Neural crest cell (in vitro differentiated cells): Measurements from ENCODE around the gene FANK1. TPM values are rescaled to one million over a fixed set of nuclear protein-coding genes. Genes with fewer than 3 reads are reported as not detected.
"Not testable (repeated sequence)": the region's sequence is repeated elsewhere in the genome, so short reads cannot be mapped to it uniquely, and the experiment has no call there.

Experiments used
- DNase-seq: peaks from one replicate; pipeline ENCODE4 v3.0.0; 2021; ENCODE audit warnings: low read depth, mixed read lengths, low spot score
- H3K27ac Mint-ChIP-seq: one replicate; pipeline ENCODE4 v1.8.0; 2021; ENCODE audit warnings: mild to moderate bottlenecking, mixed read lengths; ENCODE audit not compliant: unreplicated experiment
- H3K27me3 Mint-ChIP-seq: 2 replicates; pipeline ENCODE4 v1.8.0; 2021; ENCODE audit warnings: low read depth, mild to moderate bottlenecking, mixed read lengths
- H3K36me3 Mint-ChIP-seq: 2 replicates; pipeline ENCODE4 v1.8.0; 2021; ENCODE audit warnings: low read depth, mild to moderate bottlenecking, mixed read lengths
- H3K4me1 Mint-ChIP-seq: 2 replicates; pipeline ENCODE4 v1.8.0; 2021; ENCODE audit warnings: mixed read lengths
- H3K4me3 Mint-ChIP-seq: one replicate; pipeline ENCODE4 v1.8.0; 2021; ENCODE audit warnings: mild to moderate bottlenecking, mixed read lengths
- H3K9me3 Mint-ChIP-seq: 2 replicates; pipeline ENCODE4 v1.8.0; 2021; ENCODE audit warnings: mixed read lengths
- CTCF ChIP-seq: fragments of 200-600 bp; sonication (generic); conservative IDR thresholded peaks from 2 replicates; pipeline ENCODE4 v1.5.0; 2021; ENCODE audit warnings: antibody characterized with exemption, mild to moderate bottlenecking
- long read RNA-seq: library from polyadenylated mRNA; unstranded; transcript quantifications from one replicate; pipeline ENCODE4 v2.0.0, GENCODE V29; 2020
- total RNA-seq: library from RNA; stranded (reverse); gene quantifications from 2 replicates; pipeline ENCODE4 v1.2.1, GENCODE V29; 2021

The FANK1 gene
- total RNA-seq = 2.4 and 5.0 TPM in 2 replicates
- long read RNA-seq, partial matches to known transcripts = 1 of 2 reads
- long read RNA-seq, other reads (novel, unspliced or antisense) = 1 of 2 reads

- peak within 1 kb of the TSS; percentile 89 for H3K27ac Mint-ChIP-seq
- H3K4me1 Mint-ChIP-seq = peaks cover 20% of the 10 kb centered on the region
- DNase-seq = peak; percentile 89
- H3K36me3 Mint-ChIP-seq, H3K9me3 Mint-ChIP-seq, H3K27me3 Mint-ChIP-seq: not testable (repeated sequence)
- H3K4me3 Mint-ChIP-seq = peak within 1 kb of the TSS; percentile 93
Observed at GRCh38 chr10:125896088-125896934, at the start of gene FANK1. Gene FANK1 (plus strand): TSS chr10:125896564. CDS start chr10:125896643, 79 bp downstream.

- TF ChIP-seq CTCF = no peak
- no peak overlapping the region for H3K27ac Mint-ChIP-seq
Observed at GRCh38 chr10:125846894-125847293, 49.5 kb upstream of the FANK1 start.

GRCh38 chr10:125848371-125848770, 48.0 kb upstream of the FANK1 start:
- Mint-ChIP-seq H3K4me1 (no peaks in the 10 kb centered on the region), H3K36me3 (peaks cover 19% of the 10 kb centered on the region), H3K9me3 (no peaks in the 10 kb centered on the region), H3K27me3 (no peaks in the 10 kb centered on the region), H3K4me3 (no peak overlapping the region), H3K27ac (no peak overlapping the region)
- DNase-seq = no peak
- TF ChIP-seq CTCF = no peak

More at GRCh38 chr10:125846894-125847293, 49.5 kb upstream of the FANK1 start:
- Mint-ChIP-seq H3K27me3 (no peaks in the 10 kb centered on the region), H3K4me1 (no peaks in the 10 kb centered on the region), H3K36me3 (peaks cover 19% of the 10 kb centered on the region), H3K4me3 (no peak overlapping the region), H3K9me3 (no peaks in the 10 kb centered on the region)
- no peak for DNase-seq

- H3K36me3 Mint-ChIP-seq = peaks cover 19% of the 10 kb centered on the region
- no peaks in the 10 kb centered on the region for H3K27me3 Mint-ChIP-seq
- no peak overlapping the region for H3K27ac Mint-ChIP-seq
Observed at GRCh38 chr10:125848857-125849256, 47.5 kb upstream of the FANK1 start.

GRCh38 chr10:125849448-125849847, 46.9 kb upstream of the FANK1 start:
- Mint-ChIP-seq H3K9me3 (no peaks in the 10 kb centered on the region), H3K27me3 (no peaks in the 10 kb centered on the region), H3K4me3 (no peak overlapping the region), H3K36me3 (peaks cover 19% of the 10 kb centered on the region), H3K27ac (no peak overlapping the region), H3K4me1 (peaks cover 4% of the 10 kb centered on the region)
- TF ChIP-seq CTCF = no peak
- no peak for DNase-seq

More at GRCh38 chr10:125848857-125849256, 47.5 kb upstream of the FANK1 start:
- Mint-ChIP-seq H3K4me3 (no peak overlapping the region), H3K9me3 (no peaks in the 10 kb centered on the region), H3K4me1 (peaks cover 3% of the 10 kb centered on the region)
- no peak for DNase-seq
- no peak for TF ChIP-seq CTCF
